Stimulated activated CD8-positive, alpha-beta memory T cell treated with anti-CD3 and anti-CD28 coated beads, Interleukin-4, amount 100 ng/mL, for 4 hours (primary cell): ENCODE measurements around the gene USP21.
"Not testable (repeated sequence)": the region's sequence is repeated elsewhere in the genome, so short reads cannot be mapped to it uniquely, and the experiment has no call there.

Experiments used
- DNase-seq, 2 donors: peaks; one replicate each; pipeline ENCODE4 v3.0.0-alpha.2; 2020; ENCODE audit warnings: low read depth in 2 of 2, low spot score in 1 of 2

The USP21 gene

DNA sequence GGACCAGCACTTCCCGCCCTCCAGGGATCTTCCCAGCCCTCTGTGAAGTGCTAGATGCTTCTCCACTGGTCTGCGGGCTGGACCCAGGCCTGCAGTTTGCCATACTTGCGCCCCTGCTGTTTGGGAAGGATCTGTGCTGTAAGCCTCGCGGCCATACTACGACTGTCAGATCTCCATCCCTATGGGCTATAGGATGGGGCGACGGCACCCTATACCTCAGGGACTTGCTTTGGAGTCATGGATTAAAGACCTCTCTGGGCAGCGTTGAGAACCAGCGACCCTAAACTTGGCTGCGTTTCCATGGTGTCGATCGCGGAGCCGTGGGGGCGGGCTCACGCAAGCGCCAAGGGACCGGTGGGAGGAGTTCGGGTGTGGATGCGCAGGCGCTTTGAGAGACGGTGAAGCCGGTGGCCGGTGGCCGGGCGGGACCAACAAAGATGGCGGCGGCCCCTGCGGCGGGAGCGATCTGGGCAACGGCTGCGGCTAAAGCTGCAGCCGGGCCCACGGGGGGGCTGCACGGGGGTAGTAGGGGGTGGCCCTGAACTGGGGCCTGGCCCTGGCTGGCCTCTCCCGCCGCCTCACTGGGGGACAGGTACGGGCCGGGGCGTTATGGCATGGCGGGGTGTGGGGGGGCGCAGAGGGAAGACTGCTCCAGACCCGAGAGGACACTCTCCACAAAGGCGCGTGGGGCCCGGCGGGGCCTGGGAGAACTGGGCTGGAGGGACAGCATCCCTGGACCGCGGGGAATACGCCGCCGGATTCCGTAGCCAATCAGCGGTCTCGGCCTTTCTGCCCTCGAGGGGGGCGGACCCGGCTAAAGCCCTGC is at the start of gene USP21:
TSS of gene USP21 (plus strand) at position 414 of the 826 bp plus-strand sequence. CDS start 1,141 bp downstream, outside the sequence.
- peak; percentile 85 to 87 for DNase-seq

DNA sequence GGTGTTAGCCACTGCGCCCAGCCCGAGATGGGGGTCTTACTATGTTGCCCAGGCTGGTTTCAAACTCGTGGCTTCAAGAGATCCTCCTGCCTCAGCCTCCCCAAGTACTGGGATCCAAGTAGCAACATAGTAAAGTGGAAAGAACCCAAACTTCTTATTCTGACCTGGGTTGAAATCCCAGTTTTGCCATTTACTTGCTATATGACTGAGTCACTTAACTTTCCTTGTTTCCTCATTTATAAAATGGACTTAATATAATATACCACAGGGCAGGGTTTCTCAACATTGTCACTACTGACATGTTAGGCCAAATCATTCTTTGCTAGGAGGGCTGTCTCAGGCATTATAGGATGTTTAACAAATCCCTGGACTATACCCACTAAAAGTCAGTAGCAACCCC is 48.2 kb upstream of the USP21 start:
- DNase-seq = no peak

DNA sequence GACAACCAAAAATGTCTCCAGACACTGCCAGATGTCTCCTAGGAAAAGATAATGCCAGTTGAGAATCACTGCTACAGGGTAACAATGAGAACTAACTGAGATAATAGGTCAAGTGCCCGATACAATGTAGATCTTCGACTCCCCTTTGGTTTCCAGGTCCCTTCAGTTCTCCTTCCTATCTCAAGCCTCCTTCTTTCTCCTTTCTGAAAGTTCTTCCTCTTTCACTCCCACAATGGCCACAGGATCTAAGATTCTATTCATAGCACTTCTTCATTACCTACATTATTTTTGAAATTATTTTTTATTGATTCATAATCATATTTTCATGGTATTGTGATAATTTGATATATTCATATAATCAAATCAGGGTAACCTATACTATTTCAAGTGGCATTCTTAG is 47.8 kb upstream of the USP21 start:
- DNase-seq = no peak

GRCh38 chr1:161113915-161114314 is 45.4 kb upstream of the USP21 start:
- DNase-seq = no peak

DNA sequence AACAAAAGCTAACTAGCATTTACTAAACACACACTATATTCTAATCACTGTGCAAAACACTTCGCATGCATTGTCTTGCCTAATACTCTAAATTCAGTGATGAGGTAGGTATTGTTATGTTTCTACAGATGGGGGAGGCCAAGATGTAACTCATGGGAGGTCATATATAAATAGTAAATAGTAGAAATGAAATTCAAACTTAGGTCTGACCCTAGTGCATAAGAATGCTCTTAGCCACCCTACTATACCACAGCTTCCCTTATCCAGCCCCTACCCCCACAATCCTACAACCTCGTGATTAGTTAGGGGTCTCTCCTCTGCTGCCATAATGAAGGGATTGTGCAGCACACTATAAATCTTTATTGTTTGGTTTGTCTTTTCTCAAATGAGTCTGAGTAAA is 44.7 kb upstream of the USP21 start:
- DNase-seq = no peak

GRCh38 chr1:161115132-161115711 is 44.1 kb upstream of the USP21 start:
- no peak for DNase-seq

DNA sequence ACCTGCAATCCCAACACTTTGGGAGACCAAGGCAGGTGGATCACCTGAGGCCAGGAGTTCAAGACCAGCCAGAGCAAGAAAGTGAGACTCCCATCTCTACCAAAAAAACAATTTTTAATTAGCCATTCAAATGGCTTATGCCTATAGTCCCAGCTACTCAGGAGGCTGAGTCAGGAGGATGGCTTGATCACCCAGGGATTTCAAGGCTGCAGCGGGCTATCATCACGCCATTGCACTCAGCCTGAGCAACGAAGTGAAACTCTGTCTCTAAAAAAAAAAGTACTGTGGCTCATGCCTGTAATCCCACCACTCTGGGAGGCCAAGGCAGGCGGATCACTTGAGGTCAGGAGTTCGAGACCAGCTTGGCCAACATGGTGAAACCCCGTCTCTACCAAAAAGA is 43.3 kb upstream of the USP21 start:
- DNase-seq = not testable (repeated sequence)

GRCh38 chr1:161117759-161118581 is 41.3 kb upstream of the USP21 start, which contains the start of the genes NIT1 and PFDN2:
Gene NIT1, plus strand, starts transcription at chr1:161118105. Its CDS starts 72 bp downstream, at chr1:161118177.
Gene PFDN2, minus strand, starts transcription at chr1:161118037. Its CDS starts 11 bp downstream, at chr1:161118026.
- DNase-seq = peak; percentile 68

DNA sequence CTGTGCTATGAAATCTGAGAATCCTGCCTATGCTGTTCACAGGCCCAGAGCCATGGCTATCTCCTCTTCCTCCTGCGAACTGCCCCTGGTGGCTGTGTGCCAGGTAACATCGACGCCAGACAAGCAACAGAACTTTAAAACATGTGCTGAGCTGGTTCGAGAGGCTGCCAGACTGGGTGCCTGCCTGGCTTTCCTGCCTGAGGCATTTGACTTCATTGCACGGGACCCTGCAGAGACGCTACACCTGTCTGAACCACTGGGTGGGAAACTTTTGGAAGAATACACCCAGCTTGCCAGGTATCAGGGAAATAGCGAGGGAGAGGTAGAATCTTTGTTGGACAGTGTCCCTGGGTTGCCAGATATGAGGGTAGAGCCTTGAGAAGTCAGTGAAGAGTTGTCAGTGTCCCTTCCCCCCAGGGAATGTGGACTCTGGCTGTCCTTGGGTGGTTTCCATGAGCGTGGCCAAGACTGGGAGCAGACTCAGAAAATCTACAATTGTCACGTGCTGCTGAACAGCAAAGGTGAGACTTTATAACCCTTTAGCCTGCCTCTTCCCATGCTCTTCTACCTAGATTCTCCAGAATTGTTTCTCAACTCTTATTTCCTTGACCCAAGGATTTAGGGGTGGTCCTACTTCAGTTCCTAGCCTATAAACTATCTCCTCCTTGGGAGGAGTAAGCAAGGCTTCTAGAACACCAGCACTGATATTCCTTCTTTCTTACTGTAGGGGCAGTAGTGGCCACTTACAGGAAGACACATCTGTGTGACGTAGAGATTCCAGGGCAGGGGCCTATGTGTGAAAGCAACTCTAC is 40.0 kb upstream of the USP21 start:
- DNase-seq = peak; percentile 11 to 36

- no peak for DNase-seq
These were observed 38.2 kb upstream of the USP21 start for GRCh38 chr1:161121042-161121650.

GRCh38 chr1:161121834-161122233 is 37.5 kb upstream of the USP21 start:
- DNase-seq = no peak

DNA sequence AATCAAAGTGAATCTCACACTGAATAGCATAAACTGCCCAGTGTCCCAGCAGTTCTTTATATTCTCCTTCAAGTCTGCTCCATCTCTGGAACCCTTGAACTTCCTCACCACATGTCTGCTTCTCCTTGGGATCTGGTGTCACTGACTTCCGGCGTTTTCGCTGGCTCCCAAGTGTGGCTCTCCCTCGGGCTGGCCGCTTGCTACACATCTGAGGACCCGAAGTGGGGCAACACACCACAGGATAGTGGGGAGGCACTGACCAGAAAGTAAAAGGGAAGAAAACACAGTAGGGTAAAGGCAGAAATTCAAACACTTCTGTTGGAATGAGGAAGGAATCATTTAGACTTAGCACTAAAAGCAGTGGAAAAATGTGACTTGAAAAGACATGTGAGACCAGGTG is 36.3 kb upstream of the USP21 start:
- no peak for DNase-seq

GRCh38 chr1:161127649-161128048 is 31.7 kb upstream of the USP21 start:
- no peak for DNase-seq

DNA sequence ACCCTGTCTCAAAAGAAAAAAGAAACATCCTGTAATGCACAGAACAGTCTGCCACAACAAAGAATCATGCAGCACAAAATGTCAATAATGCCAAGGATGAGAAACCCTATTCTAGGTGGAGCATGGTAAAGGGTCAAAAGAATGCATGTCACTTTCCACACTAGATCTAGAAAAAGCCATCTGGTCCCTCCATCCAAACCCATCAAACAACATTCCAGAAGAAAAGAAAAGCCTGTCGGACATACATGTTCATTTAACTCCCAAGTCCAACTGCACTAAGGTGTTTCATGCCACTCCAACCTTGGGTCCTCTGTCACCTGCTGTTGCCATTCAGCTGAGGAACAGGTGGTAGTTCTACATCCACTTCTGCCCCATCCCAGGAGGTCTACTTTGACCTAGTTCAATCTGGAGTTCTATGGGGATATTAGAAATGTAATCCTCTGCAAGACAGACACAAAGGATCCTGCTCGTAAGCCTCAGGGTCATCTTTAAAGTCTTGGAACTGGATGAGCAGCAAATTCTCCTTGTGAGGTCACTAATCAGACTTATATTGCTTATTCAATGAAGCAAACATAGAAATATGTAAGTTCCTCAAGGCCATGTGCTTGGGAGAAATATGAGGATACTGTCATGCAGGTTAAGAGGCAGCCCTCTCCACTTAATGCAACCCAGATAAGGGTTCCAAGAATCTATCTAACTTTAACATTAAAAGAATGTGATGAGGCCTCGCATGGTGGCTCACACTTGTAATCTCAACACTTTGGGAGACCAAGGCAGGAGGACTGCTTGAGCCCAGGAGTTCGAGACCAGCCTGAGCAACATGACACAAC is 30.5 kb upstream of the USP21 start:
- DNase-seq = no peak

DNA sequence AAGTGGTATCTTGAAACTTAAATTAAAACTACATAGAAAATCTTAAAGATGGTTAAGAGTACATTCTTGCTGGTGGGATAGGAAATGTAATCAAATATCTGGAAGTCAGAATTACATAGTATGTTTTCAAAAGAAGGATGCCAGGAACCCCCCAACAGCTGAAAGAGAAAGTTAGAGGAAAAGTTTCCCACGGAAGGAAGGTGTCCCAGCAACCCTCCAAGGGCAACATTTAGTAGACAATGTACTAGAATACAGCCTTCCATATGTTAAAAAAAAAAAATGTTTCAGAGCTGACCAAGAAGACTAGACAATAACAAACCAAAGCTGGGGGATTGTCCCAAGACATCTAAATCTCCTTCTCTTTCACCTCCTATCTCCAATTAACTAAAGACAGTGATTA is 29.0 kb upstream of the USP21 start:
- DNase-seq = no peak

DNA sequence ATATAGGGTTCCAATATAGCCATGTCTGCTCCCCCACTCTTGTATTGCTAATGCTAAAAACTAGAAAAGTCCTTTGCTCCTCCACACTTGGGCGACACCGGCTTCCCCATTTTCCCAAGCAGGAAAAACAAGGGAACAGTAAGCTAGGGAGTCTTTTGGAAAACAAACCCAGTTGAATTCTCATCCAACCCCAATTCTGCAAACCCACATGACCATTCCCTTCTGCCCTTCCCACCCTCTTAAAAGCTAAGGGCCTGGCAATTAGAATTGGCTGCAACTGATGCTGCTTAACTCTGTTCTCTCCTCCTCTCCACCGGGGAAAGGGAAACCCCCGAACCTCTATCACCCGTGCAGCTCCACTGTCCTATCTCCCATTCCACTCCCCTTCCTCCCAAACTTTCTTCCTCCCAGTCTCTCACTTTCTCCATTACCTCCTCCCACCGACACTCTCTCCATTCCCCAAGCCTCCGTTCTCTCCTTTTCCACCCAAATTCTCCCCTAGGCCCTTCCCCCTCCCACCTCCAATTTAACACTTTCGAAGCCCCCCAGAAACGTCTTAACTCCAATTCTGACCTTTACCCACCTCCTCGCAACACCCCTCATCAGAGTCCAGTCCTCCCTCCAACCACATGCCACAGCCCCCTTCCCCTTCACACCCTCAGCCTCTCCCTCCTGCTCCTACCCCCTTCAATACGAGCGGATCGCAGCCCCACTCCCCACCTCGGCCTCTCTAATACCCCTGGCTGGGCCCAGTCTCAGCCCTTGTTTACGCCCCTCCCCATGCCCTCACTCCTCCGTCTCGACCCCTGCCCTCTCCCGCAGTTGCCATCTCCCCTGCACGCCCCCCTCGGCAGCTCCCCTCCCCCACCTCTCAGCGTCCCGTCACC is 27.5 kb upstream of the USP21 start:
- no peak for DNase-seq

GRCh38 chr1:161132410-161133219 is 26.7 kb upstream of the USP21 start, which contains the start of gene DEDD:
Gene DEDD, minus strand, starts transcription at chr1:161132667. Its CDS starts 8,205 bp downstream, at chr1:161124462.
- DNase-seq = peak; percentile 73 to 84
